ENCODE results near the gene AREL1. TPM values are rescaled to one million over a fixed set of nuclear protein-coding genes. Genes with fewer than 3 reads are reported as not detected.

AREL1 gene
- total RNA-seq, 1 donor from 2014 or later, result 36.8 TPM

DNA sequence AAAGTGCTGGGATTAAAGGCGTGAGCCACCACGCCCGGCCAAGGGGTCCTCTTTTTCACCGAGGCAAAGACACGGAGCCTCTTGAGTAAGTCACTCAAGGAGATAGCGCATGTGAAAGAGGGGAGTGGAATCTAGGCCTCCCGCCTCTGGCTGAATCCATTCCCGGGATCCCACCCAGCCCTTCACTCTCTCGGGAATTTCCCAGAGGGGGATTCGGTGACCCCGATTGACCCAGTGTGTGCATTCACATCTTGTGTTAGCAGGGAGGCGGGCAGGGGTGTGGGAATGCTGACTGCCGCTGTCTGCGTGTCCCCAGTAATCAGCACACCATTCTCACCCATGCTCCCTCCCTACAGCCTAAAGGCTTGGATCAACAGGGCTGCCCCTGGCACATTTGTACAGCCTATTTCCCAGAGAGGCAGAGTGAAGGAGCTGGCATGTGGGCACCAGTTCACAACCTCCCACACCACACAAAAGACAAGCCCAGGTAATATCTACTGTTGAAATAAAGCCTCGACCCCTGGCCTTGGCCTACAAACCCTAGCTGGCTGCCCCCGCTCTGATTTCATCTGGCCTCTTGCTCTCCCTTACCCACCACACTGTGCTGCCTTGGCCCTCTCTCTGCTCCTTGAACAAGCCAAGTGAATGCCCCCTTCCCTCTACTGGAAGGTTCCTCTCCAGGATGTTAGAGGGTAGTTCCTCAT lies 99.5 kb downstream of the AREL1 start:
- Histone ChIP-seq H3K27ac (no peak overlapping the region), H3K9me3 (no peaks in the 10 kb centered on the region), H3K4me1 (peaks cover 21% of the 10 kb centered on the region), H3K27me3 (peaks cover 15% of the 10 kb centered on the region), H3K4me3 (no peak overlapping the region), H3K36me3 (no peaks in the 10 kb centered on the region)
- intact Hi-C loops (cut with DNase I), result no loop called here
- TF ChIP-seq, protein P1, sequence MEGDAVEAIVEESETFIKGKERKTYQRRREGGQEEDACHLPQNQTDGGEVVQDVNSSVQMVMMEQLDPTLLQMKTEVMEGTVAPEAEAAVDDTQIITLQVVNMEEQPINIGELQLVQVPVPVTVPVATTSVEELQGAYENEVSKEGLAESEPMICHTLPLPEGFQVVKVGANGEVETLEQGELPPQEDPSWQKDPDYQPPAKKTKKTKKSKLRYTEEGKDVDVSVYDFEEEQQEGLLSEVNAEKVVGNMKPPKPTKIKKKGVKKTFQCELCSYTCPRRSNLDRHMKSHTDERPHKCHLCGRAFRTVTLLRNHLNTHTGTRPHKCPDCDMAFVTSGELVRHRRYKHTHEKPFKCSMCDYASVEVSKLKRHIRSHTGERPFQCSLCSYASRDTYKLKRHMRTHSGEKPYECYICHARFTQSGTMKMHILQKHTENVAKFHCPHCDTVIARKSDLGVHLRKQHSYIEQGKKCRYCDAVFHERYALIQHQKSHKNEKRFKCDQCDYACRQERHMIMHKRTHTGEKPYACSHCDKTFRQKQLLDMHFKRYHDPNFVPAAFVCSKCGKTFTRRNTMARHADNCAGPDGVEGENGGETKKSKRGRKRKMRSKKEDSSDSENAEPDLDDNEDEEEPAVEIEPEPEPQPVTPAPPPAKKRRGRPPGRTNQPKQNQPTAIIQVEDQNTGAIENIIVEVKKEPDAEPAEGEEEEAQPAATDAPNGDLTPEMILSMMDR (IDR thresholded peaks at IDR 0.05), result no peak
- no peak for DNase-seq
- ATAC-seq, result no peak

DNA sequence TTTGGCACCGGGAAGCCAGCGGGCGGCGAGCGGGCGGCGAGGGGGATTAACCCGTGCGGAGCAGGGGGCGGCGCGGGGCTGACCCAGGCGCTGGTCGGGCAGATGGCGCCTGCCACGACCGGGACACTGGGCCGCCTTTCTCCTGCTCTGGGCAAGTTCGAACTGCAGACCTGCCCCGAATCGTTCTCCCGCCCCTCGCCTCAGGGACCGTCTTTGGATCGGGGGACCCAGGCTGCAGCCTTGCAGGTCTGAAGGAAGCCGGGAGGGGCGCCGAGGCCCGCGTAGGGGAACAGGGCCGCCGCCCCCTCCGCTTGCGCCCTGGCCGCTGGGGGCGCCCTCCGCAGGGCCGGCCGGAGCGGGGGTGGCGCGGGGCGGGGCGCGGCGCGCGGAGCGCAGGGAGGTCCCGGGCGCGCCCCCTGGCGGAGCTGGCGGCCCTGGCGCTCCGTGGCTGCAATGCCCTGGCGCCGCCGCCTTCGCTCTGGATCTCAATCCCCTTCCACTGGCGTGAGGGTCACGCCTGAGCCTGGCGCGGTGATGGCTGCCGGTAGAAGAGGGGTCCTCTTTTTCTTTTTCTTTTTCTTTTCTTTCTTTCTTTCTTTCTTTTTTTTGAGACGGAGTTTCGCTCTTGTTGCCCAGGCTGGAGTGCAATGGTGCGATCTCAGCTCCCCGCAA lies 100.4 kb downstream of the AREL1 start:
- peak; percentile 93 for ATAC-seq

DNA sequence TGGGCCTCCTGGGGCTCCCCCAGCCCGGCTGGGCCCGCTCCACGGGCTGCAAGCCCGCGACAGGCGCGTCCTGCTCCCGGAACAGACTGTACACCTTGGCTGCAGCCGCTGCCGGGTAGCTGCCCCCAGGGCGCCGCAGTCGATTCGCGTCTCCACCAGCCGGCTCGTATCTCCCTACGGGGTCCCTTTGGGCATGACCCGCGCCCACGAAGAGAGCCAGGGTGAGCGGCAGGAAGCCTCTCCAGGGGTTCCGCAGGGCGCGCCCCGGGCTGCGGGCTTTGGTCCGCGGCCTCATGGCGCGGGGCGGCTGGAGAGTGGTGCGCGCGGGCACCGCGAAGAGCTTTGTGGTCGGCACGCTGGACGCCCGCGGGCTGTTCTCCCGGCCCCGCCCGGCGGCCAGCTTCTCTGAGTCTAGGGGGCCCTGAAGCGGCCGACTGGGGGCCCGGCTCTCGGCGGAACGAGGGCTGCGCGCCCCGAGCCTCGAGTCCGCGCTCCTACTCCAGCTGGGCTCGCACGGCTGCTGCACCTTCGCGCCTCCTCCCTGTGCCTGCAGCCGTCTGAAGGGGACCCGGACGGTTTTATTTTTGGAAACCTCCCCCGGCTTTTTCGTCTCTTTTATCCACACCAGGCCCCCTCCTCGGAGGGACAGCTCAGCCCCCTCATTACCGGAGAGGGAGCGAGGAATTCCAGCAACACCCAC lies 101.1 kb downstream of the AREL1 start, which contains the start of gene LTBP2:
Gene LTBP2 (minus strand): TSS at position 588 of the 700 bp plus-strand sequence. CDS start 293 bp downstream, at position 295.
- ATAC-seq (peak; percentile 5), DNase-seq (no peak)
- H3K27ac ChIP-seq, result peak within 1 kb of the TSS; percentile 58
- no peaks in the 10 kb centered on the region for H3K9me3 ChIP-seq
- H3K27me3 ChIP-seq, result peaks cover 15% of the 10 kb centered on the region
- peaks cover 7% of the 10 kb centered on the region for H3K4me1 ChIP-seq
- intact Hi-C loops (cut with DNase I), result no loop called here
- TF ChIP-seq, protein P1 (IDR thresholded peaks at IDR 0.05), result no peak
- H3K4me3 ChIP-seq, result peak within 1 kb of the TSS; percentile 67
- no peaks in the 10 kb centered on the region for H3K36me3 ChIP-seq

More for the DNA sequence above, 100.4 kb downstream of the AREL1 start:
- no peaks in the 10 kb centered on the region for H3K9me3 ChIP-seq
- H3K27me3 ChIP-seq, result peaks cover 15% of the 10 kb centered on the region
- TF ChIP-seq, protein P1 (IDR thresholded peaks at IDR 0.05), result peak; percentile 56
- peak; percentile 90 for DNase-seq
- peak overlapping the region; percentile 58 for H3K27ac ChIP-seq
- peaks cover 14% of the 10 kb centered on the region for H3K4me1 ChIP-seq
- intact Hi-C loops (cut with DNase I), result no loop called here
- peak overlapping the region; percentile 67 for H3K4me3 ChIP-seq
- H3K36me3 ChIP-seq, result no peaks in the 10 kb centered on the region

Other genes with a start within 250 kb of the AREL1 start
- gene NPC2, start 219.8 kb downstream of the AREL1 start, total RNA-seq, result 849 TPM
- 21.4 TPM for gene ISCA2, start 219.3 kb downstream of the AREL1 start, total RNA-seq
- 117 TPM for gene LTBP2, start 100.8 kb downstream of the AREL1 start, total RNA-seq
- gene FCF1, start 64 bp upstream of the AREL1 start, total RNA-seq, result 40.7 TPM
- 53.0 TPM for gene YLPM1, start 50.2 kb upstream of the AREL1 start, total RNA-seq
- gene PROX2, start 163.1 kb upstream of the AREL1 start, total RNA-seq, result not detected
- gene DLST, start 168.8 kb upstream of the AREL1 start, total RNA-seq, result 90.1 TPM
- gene RPS6KL1, start 210.2 kb upstream of the AREL1 start, total RNA-seq, result 5.1 TPM
- 4.7 TPM for gene PGF, start 242.5 kb upstream of the AREL1 start, total RNA-seq

Data from upper lobe of right lung (tissue), 1 donor.